MCF 10A (cell line): ENCODE measurements around the gene PTGFR. TPM values are rescaled to one million over a fixed set of nuclear protein-coding genes. Genes with fewer than 3 reads are reported as not detected.

ENCODE experiments used
- BruUV-seq: library from RNA; stranded (reverse); fragments of 400-500 nt; replicated peaks from 2 replicates; lab custom pipeline; 2021; lab: Mats Ljungman, UMichigan
- CTCF ChIA-PET: fragments of 300-600 bp; sonication (Branson Sonifier 250); formaldehyde crosslinking; extraction: SDS; loops from one replicate; lab custom pipeline; 2021; ENCODE audit warnings: antibody characterized with exemption, inconsistent platforms; lab: Yijun Ruan, JAX
- POLR2A ChIA-PET: fragments of 300-600, 350-650 bp; sonication (Branson Sonifier 250); formaldehyde crosslinking; extraction: SDS; loops from one replicate; lab custom pipeline; 2020; ENCODE audit warnings: antibody characterized with exemption, inconsistent platforms; lab: Yijun Ruan, JAX
- DNase-seq: peaks from one replicate; pipeline ENCODE4 v3.0.0-alpha.2; 2018; ENCODE audit not compliant: unreplicated experiment
- H3K27ac Mint-ChIP-seq: one replicate; pipeline ENCODE4 v1.8.0; 2022; ENCODE audit warnings: mild to moderate bottlenecking, low read depth, mixed read lengths; ENCODE audit not compliant: unreplicated experiment
- H3K27me3 Mint-ChIP-seq: one replicate; pipeline ENCODE4 v1.8.0; 2022; ENCODE audit warnings: mixed read lengths; ENCODE audit not compliant: insufficient read depth, unreplicated experiment
- H3K36me3 Mint-ChIP-seq: one replicate; pipeline ENCODE4 v1.8.0; 2022; ENCODE audit warnings: mild to moderate bottlenecking, moderate library complexity, mixed read lengths; ENCODE audit not compliant: insufficient read depth, unreplicated experiment
- H3K4me1 Mint-ChIP-seq: one replicate; pipeline ENCODE4 v1.8.0; 2022; ENCODE audit warnings: mixed read lengths; ENCODE audit not compliant: insufficient read depth, unreplicated experiment
- H3K4me3 Mint-ChIP-seq: one replicate; pipeline ENCODE4 v1.8.0; 2022; ENCODE audit warnings: mild to moderate bottlenecking, moderate library complexity, mixed read lengths; ENCODE audit not compliant: unreplicated experiment
- H3K9me3 Mint-ChIP-seq: one replicate; pipeline ENCODE4 v1.8.0; 2022; ENCODE audit warnings: mixed read lengths; ENCODE audit not compliant: unreplicated experiment
- CTCF ChIP-seq: fragments of 200-600 bp; IDR thresholded peaks from one replicate; pipeline ENCODE4 v1.8.0; 2022; ENCODE audit warnings: antibody characterized with exemption, mild to moderate bottlenecking; ENCODE audit not compliant: unreplicated experiment
- intact Hi-C: fragments of 100-400 bp; cut with micrococcal nuclease; formaldehyde crosslinking; loops from 2 replicates; pipeline ENCODE4 v1.14.1; 2022
- total RNA-seq: library from RNA; stranded (reverse); gene quantifications from 2 replicates; pipeline ENCODE4 v1.2.3, GENCODE V29; 2022

PTGFR gene
- total RNA-seq, 1 experiment from 2014 or later: 2.5 TPM

- Mint-ChIP-seq H3K27me3 (no peaks in the 10 kb centered on the region), H3K9me3 (no peaks in the 10 kb centered on the region), H3K4me1 (peaks cover 27% of the 10 kb centered on the region), H3K27ac (no peak overlapping the region), H3K4me3 (peak overlapping the region; percentile 94), H3K36me3 (peaks cover 27% of the 10 kb centered on the region)
- TF ChIP-seq CTCF: no peak
- no TSS peak for BruUV-seq
- CTCF ChIA-PET: interaction anchor here (0.7 to 1.1 kb wide), 2 partner anchors 13 to 360 kb away, joined by 3 read pairs; no protein-coding TSS in a partner anchor
- intact Hi-C loops: loop anchor here (5.0 to 10.0 kb wide), 2 partner anchors 113 to 344 kb away; no protein-coding TSS in a partner anchor
- DNase-seq: peak; percentile 55
- POLR2A ChIA-PET: interaction anchor here (0.9 to 1.3 kb wide), 2 partner anchors 10 to 22 kb away, joined by 3 to 5 read pairs; no protein-coding TSS in a partner anchor
These were observed 787 bp downstream of the PTGFR start for GRCh38 chr1:78491451-78492071.

DNA sequence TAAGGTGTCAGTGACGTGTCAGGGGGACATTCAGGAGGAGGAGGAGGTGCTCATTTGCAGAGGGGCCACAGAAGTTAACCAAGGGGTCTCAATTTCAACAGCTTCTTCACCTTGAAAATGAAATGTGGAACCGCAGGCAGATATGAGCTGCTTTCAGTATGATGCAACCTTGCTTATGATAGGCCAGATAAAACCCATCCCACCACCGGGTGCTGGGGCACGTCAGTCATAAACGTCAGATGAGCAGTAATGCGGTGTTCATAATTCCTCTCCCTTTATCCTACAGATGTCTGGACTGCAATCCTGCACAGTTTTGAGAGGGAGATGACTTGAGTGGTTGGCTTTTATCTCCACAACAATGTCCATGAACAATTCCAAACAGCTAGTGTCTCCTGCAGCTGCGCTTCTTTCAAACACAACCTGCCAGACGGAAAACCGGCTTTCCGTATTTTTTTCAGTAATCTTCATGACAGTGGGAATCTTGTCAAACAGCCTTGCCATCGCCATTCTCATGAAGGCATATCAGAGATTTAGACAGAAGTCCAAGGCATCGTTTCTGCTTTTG, 1.7 kb downstream of the PTGFR start:
- peaks cover 30% of the 10 kb centered on the region for H3K4me1 Mint-ChIP-seq
- no peaks in the 10 kb centered on the region for H3K27me3 Mint-ChIP-seq
- no peak for DNase-seq
- no peaks in the 10 kb centered on the region for H3K9me3 Mint-ChIP-seq
- ChIA-PET CTCF (no interaction called here), POLR2A (interaction anchor here (1.0 kb wide), 1 partner anchor 32 kb away, joined by 3 read pairs; no protein-coding TSS in a partner anchor)
- no TSS peak for BruUV-seq
- intact Hi-C loops: loop anchor here (5.0 to 10.0 kb wide), 2 partner anchors 112 to 345 kb away; no protein-coding TSS in a partner anchor
- peak overlapping the region; percentile 94 for H3K4me3 Mint-ChIP-seq
- no peak overlapping the region for H3K27ac Mint-ChIP-seq
- TF ChIP-seq CTCF: no peak
- peaks cover 27% of the 10 kb centered on the region for H3K36me3 Mint-ChIP-seq

- no peaks in the 10 kb centered on the region for H3K27me3 Mint-ChIP-seq
- H3K27ac Mint-ChIP-seq: no peak overlapping the region
- intact Hi-C loops: loop anchor here (5.0 to 10.0 kb wide), 2 partner anchors 111 to 346 kb away; no protein-coding TSS in a partner anchor
- peaks cover 33% of the 10 kb centered on the region for H3K4me1 Mint-ChIP-seq
- peak overlapping the region; percentile 45 for H3K4me3 Mint-ChIP-seq
- peaks cover 27% of the 10 kb centered on the region for H3K36me3 Mint-ChIP-seq
- ChIA-PET CTCF (interaction anchor here (0.9 kb wide), 1 partner anchor 349 kb away, joined by 3 read pairs; no protein-coding TSS in a partner anchor), POLR2A (interaction anchor here (1.0 kb wide), 1 partner anchor 31 kb away, joined by 3 read pairs; no protein-coding TSS in a partner anchor)
- H3K9me3 Mint-ChIP-seq: no peaks in the 10 kb centered on the region
- BruUV-seq: TSS peak; percentile 8
- TF ChIP-seq CTCF: no peak
- DNase-seq: peak; percentile 29
These were observed 2.7 kb downstream of the PTGFR start for GRCh38 chr1:78493451-78493850.

- peaks cover 31% of the 10 kb centered on the region for H3K36me3 Mint-ChIP-seq
- no peak for TF ChIP-seq CTCF
- H3K27me3 Mint-ChIP-seq: no peaks in the 10 kb centered on the region
- intact Hi-C loops: loop anchor here (10.0 kb wide), 1 partner anchor 108 kb away; no protein-coding TSS in a partner anchor
- H3K4me3 Mint-ChIP-seq: peak overlapping the region; percentile 7
- DNase-seq: peak; percentile 7
- H3K4me1 Mint-ChIP-seq: peaks cover 26% of the 10 kb centered on the region
- ChIA-PET CTCF (no interaction called here), POLR2A (no interaction called here)
- H3K9me3 Mint-ChIP-seq: no peaks in the 10 kb centered on the region
- BruUV-seq: no TSS peak
- H3K27ac Mint-ChIP-seq: peak overlapping the region; percentile 51
These were observed 6.4 kb downstream of the PTGFR start for GRCh38 chr1:78497201-78497600.
